Lower leg skin (tissue), 4 donors: ENCODE data around the gene MTA1. TPM values are rescaled to one million over a fixed set of nuclear protein-coding genes. Genes with fewer than 3 reads are reported as not detected.

Source experiments
- DNase-seq, 2 donors: peaks; one replicate each; pipeline ENCODE4 v3.0.0-alpha.2; 2019; ENCODE audit warnings: low spot score in 2 of 2
- H3K4me3 ChIP-seq: fragments of 200-600 bp; sonication (generic); 2 replicates; pipeline ENCODE4 v1.5.1; 2017; ENCODE audit warnings: mild to moderate bottlenecking, low read depth; ENCODE audit not compliant: poor library complexity, severe bottlenecking
- CTCF ChIP-seq, 3 donors: fragments of 450-650 bp; IDR thresholded peaks; one replicate each; pipeline ENCODE4 v1.5.1; 2016; ENCODE audit warnings: antibody characterized with exemption in 3 of 3, mild to moderate bottlenecking in 3 of 3, moderate library complexity in 2 of 3
- POLR2A ChIP-seq, 2 donors: fragments of 450-650 bp; IDR thresholded peaks; one replicate each; pipeline ENCODE4 v1.6.1; 2016 to 2017; ENCODE audit warnings: antibody characterized with exemption in 2 of 2, mild to moderate bottlenecking in 1 of 2, moderate library complexity in 1 of 2
- WGBS, 2 donors: methylation state at CpG; one replicate each; pipeline ENCODE4 v1.1.5; 2018; 5-methylcytosine and 5-hydroxymethylcytosine counted together
- intact Hi-C: fragments of 100-400 bp; cut with DNase I; formaldehyde crosslinking; loops from one replicate; pipeline ENCODE4 v1.15.0; 2023; ENCODE audit warnings: low total_unique reads
- total RNA-seq, 4 donors: library from RNA; depleted of rRNA; stranded (reverse); fragments of >200 nt; gene quantifications; one replicate each; pipeline ENCODE4 v1.1.0, GENCODE V29; 2016

MTA1 gene
- total RNA-seq, 4 donors from 2014 or later = 39.3 to 56.7 (median 46.4) TPM

DNA sequence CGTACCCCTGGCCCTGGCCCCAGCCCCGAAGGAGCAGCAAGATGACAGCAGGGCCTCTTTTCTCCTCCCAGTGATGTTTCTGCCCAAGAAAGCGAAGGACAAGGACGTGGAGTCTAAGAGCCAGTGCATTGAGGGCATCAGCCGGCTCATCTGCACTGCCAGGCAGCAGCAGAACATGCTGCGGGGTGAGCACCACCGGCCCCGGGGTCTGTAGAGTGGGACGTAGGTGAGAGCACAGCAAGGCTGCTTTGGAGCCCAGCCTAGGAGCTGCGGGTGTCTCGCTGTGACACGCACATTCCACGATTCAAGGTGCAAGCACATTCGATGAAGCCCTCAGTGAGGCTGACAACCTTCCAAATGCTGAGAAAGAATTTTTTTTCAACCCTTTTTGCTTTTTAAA is 26.5 kb upstream of the MTA1 start:
- no peak for DNase-seq
- intact Hi-C loops = no loop called here
- WGBS, 2 donors = 86 to 87% methylated on average over 14 of the region's 14 CpGs
- no peak overlapping the region for H3K4me3 ChIP-seq
- TF ChIP-seq CTCF (IDR thresholded peaks at IDR 0.05) = no peak
- TF ChIP-seq POLR2A (IDR thresholded peaks at IDR 0.05) = no peak

GRCh38 chr14:105394714-105395537 is 24.7 kb upstream of the MTA1 start:
- DNase-seq = no peak
- no peak overlapping the region for H3K4me3 ChIP-seq
- WGBS, 2 donors = 78 to 81% methylated on average over 20 to 24 of the region's 25 CpGs
- intact Hi-C loops = no loop called here
- TF ChIP-seq POLR2A (IDR thresholded peaks at IDR 0.05) = no peak
- no peak for TF ChIP-seq CTCF (IDR thresholded peaks at IDR 0.05)

DNA sequence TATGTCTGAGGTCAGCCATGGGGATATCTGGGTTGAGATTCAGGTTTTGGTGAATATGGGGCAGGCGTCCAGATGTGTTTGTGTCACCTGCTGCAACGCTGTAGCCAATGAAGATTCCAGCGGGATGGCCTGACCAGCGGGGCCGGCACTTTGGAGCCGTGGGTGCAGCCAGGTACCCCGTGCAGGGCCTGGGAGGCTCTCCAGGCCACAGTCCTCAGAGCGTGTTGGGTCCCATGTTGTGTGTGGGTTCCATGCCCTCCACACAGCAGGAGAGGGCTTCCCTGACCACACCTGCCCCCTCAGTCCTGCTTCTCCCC is 24.1 kb upstream of the MTA1 start:
- DNase-seq = no peak
- TF ChIP-seq CTCF (IDR thresholded peaks at IDR 0.05) (no peak), POLR2A (IDR thresholded peaks at IDR 0.05) (no peak)
- WGBS, 2 donors = 91 to 96% methylated on average over 7 to 8 of the region's 8 CpGs

DNA sequence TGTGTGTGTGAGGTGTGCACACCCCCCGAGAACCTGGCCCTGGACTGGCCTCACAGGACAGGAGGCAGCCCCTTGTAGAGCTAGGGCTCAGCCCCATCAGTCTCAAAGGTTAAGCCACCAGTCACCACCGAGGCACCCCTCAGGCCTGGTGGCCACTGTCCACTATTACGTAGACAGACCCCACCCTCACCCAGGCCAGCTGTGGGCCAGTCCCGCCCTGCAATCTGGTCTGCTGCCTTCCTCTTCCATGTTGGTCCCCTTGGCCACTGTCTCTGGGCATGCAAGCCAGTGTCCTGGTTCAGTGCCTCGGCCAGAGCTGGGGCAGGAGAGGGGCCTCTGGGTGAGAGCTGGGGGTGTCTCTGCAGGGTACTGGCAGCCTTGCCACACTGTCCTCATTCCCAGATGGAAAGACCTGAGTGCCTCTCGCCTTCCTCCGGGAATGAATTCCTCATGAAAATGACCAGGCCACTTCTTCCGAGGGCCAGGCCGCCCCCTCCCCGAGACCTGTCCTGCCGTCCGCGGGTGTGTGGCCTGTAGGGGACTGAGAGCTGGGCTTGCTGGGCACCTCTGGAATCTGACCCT is 22.2 kb upstream of the MTA1 start:
- H3K4me3 ChIP-seq = no peak overlapping the region
- intact Hi-C loops = no loop called here
- TF ChIP-seq POLR2A (IDR thresholded peaks at IDR 0.05) (no peak), CTCF (IDR thresholded peaks at IDR 0.05) (no peak)
- DNase-seq = no peak
- WGBS, 2 donors = 79 to 90% methylated on average over 13 of the region's 13 CpGs

More for the DNA sequence above, 24.1 kb upstream of the MTA1 start:
- no peak overlapping the region for H3K4me3 ChIP-seq
- intact Hi-C loops = no loop called here

DNA sequence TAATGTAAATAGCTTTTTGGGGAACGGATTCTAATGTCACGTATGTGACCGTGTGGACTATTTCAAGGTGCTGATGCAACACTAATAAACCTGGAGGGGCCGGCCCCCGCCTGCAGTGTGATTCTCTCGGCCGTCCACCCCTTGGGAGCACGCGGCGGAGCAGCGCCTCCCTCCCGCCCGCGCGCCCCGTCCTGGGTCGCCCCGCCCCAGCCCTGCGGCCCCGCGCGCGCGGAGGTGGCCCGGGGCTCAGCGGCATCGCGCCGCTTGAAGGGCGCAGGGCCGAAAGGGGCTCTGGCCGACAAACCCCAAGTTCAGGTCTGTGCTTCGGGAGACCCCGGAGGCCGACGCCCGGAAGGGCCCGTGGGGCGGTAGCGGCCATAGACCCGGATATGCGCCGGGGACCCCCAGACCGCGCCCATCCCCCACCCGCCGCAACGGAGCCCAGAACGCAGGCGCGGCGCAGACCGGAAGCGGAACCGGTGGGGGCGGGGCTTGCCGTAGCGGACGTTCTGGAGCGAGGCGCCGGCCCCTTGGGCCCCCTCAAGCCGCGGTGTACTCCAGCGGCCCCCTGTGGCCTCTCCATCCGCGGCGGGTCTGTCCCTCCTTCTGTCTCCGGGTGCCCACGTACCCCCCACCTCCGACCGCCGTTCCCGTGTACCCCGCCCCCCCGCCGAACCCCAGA is 21.4 kb upstream of the MTA1 start, which contains the start of gene TEX22:
Gene TEX22 (plus strand): TSS at position 495 of the 682 bp plus-strand sequence. CDS start 803 bp downstream, outside the sequence.
- no peak for TF ChIP-seq CTCF (IDR thresholded peaks at IDR 0.05)
- no peak for TF ChIP-seq POLR2A (IDR thresholded peaks at IDR 0.05)
- intact Hi-C loops = no loop called here
- peak; percentile 73 to 97 for DNase-seq
- 1% methylated on average over 50 to 55 of the region's 77 CpGs for WGBS, 2 donors
- H3K4me3 ChIP-seq = peak within 1 kb of the TSS; percentile 82
